ENCODE results near the gene MFSD11.
A peak's percentile ranks its signal among the peaks of the same experiment; 100 is the strongest.
"Not testable (repeated sequence)": the region's sequence is repeated elsewhere in the genome, so short reads cannot be mapped to it uniquely, and the experiment has no call there.

MFSD11 gene

DNA sequence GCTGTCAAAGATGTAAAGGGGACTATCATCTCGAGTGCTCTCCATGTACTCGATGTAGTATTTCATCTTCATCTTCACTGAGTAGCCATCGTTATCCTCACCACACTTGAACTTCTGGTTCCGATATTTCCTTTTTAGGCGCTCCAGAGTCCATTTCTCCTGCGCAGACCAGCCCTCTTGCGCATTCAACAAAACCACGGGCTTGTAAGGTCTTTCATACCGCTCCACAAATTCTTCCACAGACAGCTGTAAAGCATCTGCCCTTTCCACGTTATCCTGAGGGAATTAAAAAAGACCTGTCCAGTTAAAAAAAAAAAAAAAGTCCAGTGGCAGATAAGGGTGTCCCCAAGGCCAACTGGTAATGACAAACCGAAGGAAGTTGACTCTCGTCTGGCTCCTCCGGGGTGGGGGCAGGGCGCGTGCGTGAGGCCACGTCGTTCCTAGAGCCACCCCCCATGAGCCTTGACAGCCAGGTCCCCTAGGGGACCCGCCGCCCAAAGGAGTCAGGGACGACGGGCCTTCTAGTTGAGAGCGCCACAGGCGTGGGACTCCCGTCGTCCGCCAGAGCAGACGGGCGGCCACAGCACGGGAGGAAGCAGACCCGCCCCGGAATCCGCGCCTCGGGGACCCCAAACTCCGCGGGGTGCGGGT lies 12.2 kb upstream of the MFSD11 start:
- DNase-seq (ENCODE audit: low read depth), result no peak
- TF ChIP-seq, protein P1, sequence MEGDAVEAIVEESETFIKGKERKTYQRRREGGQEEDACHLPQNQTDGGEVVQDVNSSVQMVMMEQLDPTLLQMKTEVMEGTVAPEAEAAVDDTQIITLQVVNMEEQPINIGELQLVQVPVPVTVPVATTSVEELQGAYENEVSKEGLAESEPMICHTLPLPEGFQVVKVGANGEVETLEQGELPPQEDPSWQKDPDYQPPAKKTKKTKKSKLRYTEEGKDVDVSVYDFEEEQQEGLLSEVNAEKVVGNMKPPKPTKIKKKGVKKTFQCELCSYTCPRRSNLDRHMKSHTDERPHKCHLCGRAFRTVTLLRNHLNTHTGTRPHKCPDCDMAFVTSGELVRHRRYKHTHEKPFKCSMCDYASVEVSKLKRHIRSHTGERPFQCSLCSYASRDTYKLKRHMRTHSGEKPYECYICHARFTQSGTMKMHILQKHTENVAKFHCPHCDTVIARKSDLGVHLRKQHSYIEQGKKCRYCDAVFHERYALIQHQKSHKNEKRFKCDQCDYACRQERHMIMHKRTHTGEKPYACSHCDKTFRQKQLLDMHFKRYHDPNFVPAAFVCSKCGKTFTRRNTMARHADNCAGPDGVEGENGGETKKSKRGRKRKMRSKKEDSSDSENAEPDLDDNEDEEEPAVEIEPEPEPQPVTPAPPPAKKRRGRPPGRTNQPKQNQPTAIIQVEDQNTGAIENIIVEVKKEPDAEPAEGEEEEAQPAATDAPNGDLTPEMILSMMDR (IDR thresholded peaks at IDR 0.05; ENCODE audit: control insufficient read depth, extremely low read depth, insufficient read depth), result no peak
- peak overlapping the region; percentile 93 for H3K4me3 ChIP-seq (ENCODE audit: low read depth, low read length)

DNA sequence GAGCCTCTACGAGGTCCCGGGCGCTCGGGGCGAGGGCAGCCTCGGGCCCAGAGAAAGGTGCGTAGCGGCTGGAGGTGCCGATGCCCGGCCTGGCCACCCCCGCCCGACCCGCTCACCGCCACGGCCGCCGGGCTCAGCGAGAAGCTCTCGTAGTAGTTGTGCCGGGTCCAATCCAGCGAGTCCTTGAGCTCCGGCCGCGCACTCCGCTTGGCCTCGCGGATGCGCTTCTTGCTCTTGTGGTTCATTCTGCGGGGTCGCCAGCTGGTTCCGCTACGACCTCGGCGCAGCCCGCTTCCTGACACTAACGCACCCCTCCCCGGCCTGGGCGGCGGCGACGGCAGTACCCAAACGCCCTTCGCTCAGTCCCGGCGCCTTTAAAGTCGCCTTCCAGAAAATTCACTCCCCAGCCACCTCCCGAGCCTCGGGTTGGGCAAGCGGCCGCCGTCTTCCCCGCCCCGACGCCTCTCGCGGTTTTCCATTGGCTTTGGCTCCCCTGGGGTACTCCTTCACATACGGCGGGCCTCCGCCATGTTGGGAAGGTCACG lies 11.6 kb upstream of the MFSD11 start, which contains the start of gene JMJD6:
TSS of gene JMJD6 (minus strand) at position 376 of the 545 bp plus-strand sequence. CDS start at position 245, 131 bp downstream.
- H3K4me3 ChIP-seq (ENCODE audit: low read depth, low read length), result peak within 1 kb of the TSS; percentile 93
- TF ChIP-seq, protein P1 (IDR thresholded peaks at IDR 0.05; ENCODE audit: control insufficient read depth, extremely low read depth, insufficient read depth), result no peak
- DNase-seq (ENCODE audit: low read depth), result peak; percentile 90

DNA sequence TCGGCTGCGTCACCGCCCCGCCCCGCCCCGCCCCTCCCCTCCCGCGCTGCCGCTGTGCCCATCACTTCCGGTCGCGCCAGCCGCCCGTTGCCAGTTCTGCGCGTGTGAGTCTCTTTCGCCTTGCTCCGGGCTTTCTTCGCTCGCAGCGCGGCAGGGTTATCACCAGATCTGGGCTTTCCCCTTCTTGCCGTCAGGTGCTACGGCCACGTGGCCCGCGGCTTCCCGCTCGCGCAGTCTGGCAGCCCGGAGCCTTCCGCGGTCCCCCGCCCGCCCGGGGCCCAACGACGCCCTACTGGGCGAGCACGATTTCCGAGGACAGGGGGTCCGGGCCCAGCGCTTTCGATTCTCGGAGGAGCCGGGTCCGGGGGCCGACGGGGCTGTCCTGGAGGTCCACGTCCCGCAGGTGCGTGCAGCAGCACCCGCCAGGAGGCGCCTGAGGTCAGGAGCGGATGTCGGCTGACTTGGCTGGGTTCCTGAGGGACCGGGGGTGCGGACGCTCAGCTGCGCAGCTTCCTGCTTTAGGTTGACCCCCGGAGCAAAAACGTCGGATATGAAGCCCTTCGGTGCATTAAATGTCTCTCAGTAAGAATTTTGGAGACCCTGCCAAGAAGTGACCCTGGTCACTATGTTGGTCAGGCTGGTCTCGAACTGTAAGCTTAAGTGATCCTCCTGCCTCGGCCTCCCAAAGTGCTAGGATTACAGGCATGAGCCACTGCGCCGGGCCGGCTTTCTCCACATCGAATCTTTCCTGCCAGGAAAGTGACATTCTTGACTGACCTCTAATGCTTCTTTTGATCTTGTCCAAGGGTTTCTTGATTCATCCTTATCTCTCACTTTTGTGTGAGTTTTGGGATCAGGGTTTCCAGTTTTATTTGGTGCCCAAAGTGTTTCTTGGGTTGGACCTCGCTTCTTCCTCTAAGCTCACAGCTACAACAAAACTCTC lies 10.9 kb upstream of the MFSD11 start, which contains the start of gene METTL23:
TSS of gene METTL23 (plus strand) at position 64 of the 943 bp plus-strand sequence. CDS start 2,872 bp downstream, outside the sequence.
- H3K4me3 ChIP-seq (ENCODE audit: low read depth, low read length), result peak within 1 kb of the TSS; percentile 93
- DNase-seq (ENCODE audit: low read depth), result no peak
- TF ChIP-seq, protein P1 (IDR thresholded peaks at IDR 0.05; ENCODE audit: control insufficient read depth, extremely low read depth, insufficient read depth), result peak; percentile 65

DNA sequence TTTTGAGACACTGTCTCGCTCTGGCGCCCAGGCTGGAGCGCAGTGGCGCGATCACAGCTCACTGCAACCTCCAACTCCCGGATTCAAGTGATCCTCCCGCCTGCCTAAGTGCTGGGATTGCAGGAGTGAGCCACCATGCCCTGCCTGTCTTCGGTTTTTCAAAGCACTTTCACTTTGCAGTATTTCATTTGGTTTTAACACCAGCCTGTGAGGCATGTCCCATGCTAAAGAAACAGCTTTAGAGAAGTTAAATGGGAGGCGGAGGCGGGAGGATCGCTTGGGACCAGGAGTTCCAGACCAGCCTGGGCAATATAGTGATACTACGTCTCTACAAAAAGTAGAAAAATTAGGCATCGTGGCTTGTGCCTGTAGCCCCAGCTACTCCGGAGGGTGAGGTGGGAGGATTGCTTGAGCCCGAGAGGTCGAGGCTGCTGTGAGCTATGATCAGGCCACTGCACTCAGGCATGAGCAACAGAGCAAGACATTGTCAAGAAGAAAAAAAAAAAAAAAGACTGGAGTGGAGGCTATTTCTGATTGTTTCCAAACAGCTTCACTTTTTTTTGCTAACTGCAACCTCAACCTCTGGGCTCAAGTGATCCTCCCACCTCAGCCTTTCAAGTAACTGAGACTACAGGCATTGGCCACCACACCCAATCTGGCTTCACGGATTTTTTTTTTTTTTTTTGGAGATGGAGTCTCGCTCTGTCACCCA lies 10.0 kb upstream of the MFSD11 start:
- DNase-seq (ENCODE audit: low read depth), result no peak

DNA sequence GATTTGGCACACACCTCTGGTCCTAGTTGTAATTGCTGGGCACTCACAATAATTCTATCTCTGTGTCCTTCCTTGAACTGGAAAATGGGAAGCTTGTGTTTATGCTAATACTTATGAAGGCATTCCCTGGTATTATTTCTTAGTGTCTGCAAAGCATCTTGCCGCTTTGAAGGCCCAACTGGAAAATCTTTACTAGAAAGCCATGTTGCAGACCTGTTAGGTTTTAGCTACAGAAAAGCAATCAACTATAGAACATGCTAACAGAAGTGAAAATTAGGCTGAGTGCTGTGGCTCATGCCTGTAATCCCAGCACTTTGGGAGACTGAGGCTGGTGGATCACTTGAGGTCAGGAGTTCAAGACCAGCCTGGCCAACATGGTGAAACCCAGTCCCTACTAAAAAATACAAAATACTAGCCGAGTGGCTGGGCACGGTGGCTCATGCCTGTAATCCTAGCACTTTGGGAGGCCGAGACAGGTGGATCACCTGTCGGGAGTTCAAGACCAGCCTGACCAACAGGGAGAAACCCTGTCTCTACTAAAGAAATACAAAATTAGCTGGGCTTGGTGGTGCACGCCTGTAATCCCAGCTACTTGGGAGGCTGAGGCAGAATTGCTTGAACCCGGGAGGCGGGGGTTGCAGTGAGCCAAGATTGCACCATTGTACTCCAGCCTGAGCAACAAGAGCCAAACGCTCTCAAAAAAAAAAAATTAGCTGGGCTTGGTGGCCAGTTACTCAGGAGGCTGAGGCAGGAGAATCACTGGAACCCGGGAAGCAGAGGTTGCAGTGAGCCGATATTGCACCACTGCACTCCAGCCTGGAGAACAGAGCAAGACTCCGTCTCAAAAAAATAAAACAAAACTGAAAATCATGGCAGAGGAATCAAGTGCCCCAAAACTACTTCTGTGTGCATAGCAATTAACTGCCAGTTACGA lies 5.9 kb upstream of the MFSD11 start:
- not testable (repeated sequence) for H3K4me3 ChIP-seq (ENCODE audit: low read depth, low read length); DNase-seq (ENCODE audit: low read depth)

More for the DNA sequence above, 10.0 kb upstream of the MFSD11 start:
- H3K4me3 ChIP-seq (ENCODE audit: low read depth, low read length), result peak overlapping the region; percentile 93
- TF ChIP-seq, protein P1 (IDR thresholded peaks at IDR 0.05; ENCODE audit: control insufficient read depth, extremely low read depth, insufficient read depth), result no peak

DNA sequence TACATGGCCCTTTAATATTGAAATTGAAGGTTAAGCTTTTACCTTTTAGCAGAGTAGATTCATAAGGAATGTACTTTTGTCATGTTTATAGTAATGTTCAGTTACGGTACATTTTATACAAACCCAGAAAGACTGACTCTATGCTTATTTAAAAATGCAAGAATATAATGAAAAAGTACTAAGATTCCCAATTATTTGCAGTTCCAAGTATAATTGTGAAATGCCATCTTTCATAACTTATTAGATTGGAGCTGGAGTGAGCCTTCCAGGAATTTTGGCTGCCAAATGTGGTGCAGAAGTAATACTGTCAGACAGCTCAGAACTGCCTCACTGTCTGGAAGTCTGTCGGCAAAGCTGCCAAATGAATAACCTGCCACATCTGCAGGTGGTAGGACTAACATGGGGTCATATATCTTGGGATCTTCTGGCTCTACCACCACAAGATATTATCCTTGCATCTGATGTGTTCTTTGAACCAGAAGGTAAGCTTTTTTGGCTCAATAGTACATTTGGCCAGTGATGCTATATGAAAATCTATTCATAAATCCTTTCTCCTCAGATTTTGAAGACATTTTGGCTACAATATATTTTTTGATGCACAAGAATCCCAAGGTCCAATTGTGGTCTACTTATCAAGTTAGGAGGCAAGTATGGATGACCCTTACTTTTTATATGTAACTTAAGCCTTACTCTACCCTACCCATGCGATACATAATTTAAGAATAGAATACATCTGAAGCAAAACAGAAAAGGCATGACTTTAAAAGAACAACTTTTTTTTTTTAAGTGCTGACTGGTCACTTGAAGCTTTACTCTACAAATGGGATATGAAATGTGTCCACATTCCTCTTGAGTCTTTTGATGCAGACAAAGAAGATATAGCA lies 4.9 kb upstream of the MFSD11 start:
- no peak overlapping the region for H3K4me3 ChIP-seq (ENCODE audit: low read depth, low read length)
- DNase-seq (ENCODE audit: low read depth), result no peak
- TF ChIP-seq, protein P1 (IDR thresholded peaks at IDR 0.05; ENCODE audit: control insufficient read depth, extremely low read depth, insufficient read depth), result no peak

All from LNCaP clone FGC (cell line).